GM23248 (cell line): ENCODE results near the gene ZBTB7C. TPM values are rescaled to one million over a fixed set of nuclear protein-coding genes. Genes with fewer than 3 reads are reported as not detected.

Experiments used
- DNase-seq: peaks from one replicate; pipeline ENCODE4 v3.0.0-alpha.2; 2015
- H2AFZ ChIP-seq: fragments of 200-600 bp; sonication (generic); 2 replicates; pipeline ENCODE4 v1.6.1; 2016; ENCODE audit warnings: antibody characterized with exemption
- H3F3A ChIP-seq: fragments of 200-600 bp; sonication (generic); 2 replicates; pipeline ENCODE4 v1.6.1; 2016; ENCODE audit warnings: mild to moderate bottlenecking, antibody characterized with exemption, mixed run types; ENCODE audit not compliant: insufficient read depth
- H3K27ac ChIP-seq: fragments of 200-600 bp; sonication (generic); 2 replicates; pipeline ENCODE4 v1.5.1; 2016; ENCODE audit warnings: mild to moderate bottlenecking
- H3K27me3 ChIP-seq: fragments of 200-600 bp; sonication (generic); replicated peaks from 2 replicates; pipeline ENCODE4 v1.6.1; 2016; ENCODE audit warnings: mild to moderate bottlenecking; ENCODE audit not compliant: insufficient read depth
- H3K36me3 ChIP-seq: fragments of 200-600 bp; sonication (generic); 2 replicates; pipeline ENCODE4 v1.6.1; 2016; ENCODE audit warnings: low read depth, mild to moderate bottlenecking
- H3K4me1 ChIP-seq: fragments of 200-600 bp; sonication (generic); 2 replicates; pipeline ENCODE4 v1.6.1; 2016; ENCODE audit warnings: mild to moderate bottlenecking; ENCODE audit not compliant: insufficient read depth
- H3K4me2 ChIP-seq: fragments of 200-600 bp; sonication (generic); one replicate; pipeline ENCODE4 v1.6.1; 2016; ENCODE audit warnings: mild to moderate bottlenecking; ENCODE audit not compliant: unreplicated experiment
- H3K4me3 ChIP-seq: fragments of 200-600 bp; sonication (generic); 2 replicates; pipeline ENCODE4 v1.5.1; 2016; ENCODE audit warnings: mild to moderate bottlenecking
- H3K79me2 ChIP-seq: fragments of 200-600 bp; sonication (generic); 2 replicates; pipeline ENCODE4 v1.6.1; 2016; ENCODE audit warnings: mild to moderate bottlenecking; ENCODE audit not compliant: insufficient read depth
- H3K9ac ChIP-seq: fragments of 200-600 bp; sonication (generic); 2 replicates; pipeline ENCODE4 v1.6.1; 2016; ENCODE audit warnings: mild to moderate bottlenecking
- H3K9me2 ChIP-seq: fragments of 200-600 bp; sonication (generic); 2 replicates; pipeline ENCODE4 v1.6.1; 2016; ENCODE audit warnings: mixed run types, mild to moderate bottlenecking, moderate library complexity; ENCODE audit not compliant: insufficient read depth
- H3K9me3 ChIP-seq: fragments of 200-600 bp; sonication (generic); one replicate; pipeline ENCODE4 v1.6.1; 2017; ENCODE audit warnings: low read depth
- H4K20me1 ChIP-seq: fragments of 200-600 bp; sonication (generic); 2 replicates; pipeline ENCODE4 v1.6.0; 2016; ENCODE audit not compliant: insufficient read depth
- EZH2 ChIP-seq: fragments of 200-600 bp; sonication (generic); IDR thresholded peaks from 2 replicates; pipeline ENCODE4 v1.6.1; 2018; ENCODE audit warnings: antibody characterized with exemption, mild to moderate bottlenecking; ENCODE audit not compliant: insufficient read depth, poor library complexity, severe bottlenecking
- EZH2phosphoT487 ChIP-seq: fragments of 200-600 bp; sonication (generic); IDR thresholded peaks from 2 replicates; pipeline ENCODE4 v1.6.1; 2018; ENCODE audit warnings: antibody characterized with exemption, moderate library complexity, mild to moderate bottlenecking, low read depth; ENCODE audit not compliant: insufficient read depth
- WGBS, 2 experiments: methylation state at CpG; one replicate each; pipeline ENCODE4 v1.1.6; 2015 to 2017; ENCODE audit warnings: low lambda C conversion rate in 2 of 2, low coverage in 1 of 2; ENCODE audit errors: missing lambda C conversion rate in 2 of 2; 5-methylcytosine and 5-hydroxymethylcytosine counted together
- in situ Hi-C: fragments of 300-500 bp; cut with MboI; formaldehyde crosslinking; loops from 2 replicates; pipeline ENCODE4 v1.15.0; 2020
- polyA plus RNA-seq: library from polyadenylated mRNA; unstranded; fragments of >200 nt; fragmentation: Nextera tagmentation; extraction: Ambion mirVana; gene quantifications from 2 replicates; pipeline ENCODE4 v1.2.1, GENCODE V29; 2016
- total RNA-seq: library from RNA; depleted of rRNA; stranded (reverse); fragments of >200 nt; shearing (Covaris generic); gene quantifications from 2 replicates; pipeline ENCODE4 v1.2.3, GENCODE V29; 2014

The ZBTB7C gene
- total and polyA plus RNA-seq, 2 experiments from 2014 or later = not detected

- TF ChIP-seq EZH2phosphoT487 = no peak
- H4K20me1 ChIP-seq = no peaks in the 10 kb centered on the region; the same call in 1 of the 2 replicates
- H3K4me3 ChIP-seq = no peak overlapping the region
- H3K79me2 ChIP-seq = no peaks in the 10 kb centered on the region
- H3K4me1 ChIP-seq = no peaks in the 10 kb centered on the region
- in situ Hi-C loops = no loop called here
- H3K36me3 ChIP-seq = no peaks in the 10 kb centered on the region
- no peak overlapping the region for H3K27ac ChIP-seq
- H3K27me3 ChIP-seq = peaks cover 23% of the 10 kb centered on the region
- WGBS, 2 experiments = 42 to 43% methylated on average over 6 to 7 of the region's 7 CpGs
- H3K9ac ChIP-seq = no peak overlapping the region
- H2AFZ ChIP-seq = no peak overlapping the region
- no peaks in the 10 kb centered on the region for H3K9me2 ChIP-seq
- no peaks in the 10 kb centered on the region for H3K9me3 ChIP-seq
- peak; percentile 73 for DNase-seq
- H3K4me2 ChIP-seq = no peak overlapping the region
- no peaks in the 10 kb centered on the region for H3F3A ChIP-seq
Observed at GRCh38 chr18:48230467-48231113, 178.6 kb downstream of the ZBTB7C start.

GRCh38 chr18:48229552-48229981, 179.6 kb downstream of the ZBTB7C start:
- no peaks in the 10 kb centered on the region for H3K9me2 ChIP-seq
- no peaks in the 10 kb centered on the region; the same call in 1 of the 2 replicates for H4K20me1 ChIP-seq
- WGBS, 2 experiments = 17 to 28% methylated on average over 8 of the region's 8 CpGs
- H3K4me3 ChIP-seq = no peak overlapping the region
- no peak overlapping the region for H3K9ac ChIP-seq
- no peaks in the 10 kb centered on the region for H3K79me2 ChIP-seq
- no peaks in the 10 kb centered on the region for H3F3A ChIP-seq
- in situ Hi-C loops = no loop called here
- no peaks in the 10 kb centered on the region for H3K4me1 ChIP-seq
- no peak overlapping the region for H3K27ac ChIP-seq
- H3K4me2 ChIP-seq = no peak overlapping the region
- no peak for DNase-seq
- TF ChIP-seq EZH2 = no peak
- TF ChIP-seq EZH2phosphoT487 = no peak
- no peaks in the 10 kb centered on the region for H3K36me3 ChIP-seq
- no peaks in the 10 kb centered on the region for H3K9me3 ChIP-seq
- peaks cover 19% of the 10 kb centered on the region; the same call in 1 of the 2 replicates for H3K27me3 ChIP-seq
- H2AFZ ChIP-seq = no peak overlapping the region

GRCh38 chr18:48228841-48229240, 180.3 kb downstream of the ZBTB7C start:
- H4K20me1 ChIP-seq = no peaks in the 10 kb centered on the region; the same call in 1 of the 2 replicates
- H3K4me3 ChIP-seq = no peak overlapping the region
- no peaks in the 10 kb centered on the region for H3K9me2 ChIP-seq
- DNase-seq = no peak
- WGBS, 2 experiments = 10 to 11% methylated on average over 10 of the region's 10 CpGs
- no peaks in the 10 kb centered on the region for H3K79me2 ChIP-seq
- no peaks in the 10 kb centered on the region for H3K9me3 ChIP-seq
- no peak overlapping the region for H3K27ac ChIP-seq
- H3K36me3 ChIP-seq = no peaks in the 10 kb centered on the region
- H3K4me2 ChIP-seq = no peak overlapping the region
- no peaks in the 10 kb centered on the region for H3F3A ChIP-seq
- in situ Hi-C loops = no loop called here
- no peaks in the 10 kb centered on the region for H3K4me1 ChIP-seq
- no peak overlapping the region for H3K9ac ChIP-seq
- H3K27me3 ChIP-seq = peaks cover 21% of the 10 kb centered on the region; the same call in 1 of the 2 replicates
- no peak overlapping the region for H2AFZ ChIP-seq
- no peak for TF ChIP-seq EZH2phosphoT487
- TF ChIP-seq EZH2 = no peak

GRCh38 chr18:48228301-48228715, 180.9 kb downstream of the ZBTB7C start:
- Histone ChIP-seq H4K20me1 (no peaks in the 10 kb centered on the region), H3K4me3 (no peak overlapping the region), H3K27me3 (peaks cover 22% of the 10 kb centered on the region; the same call in 1 of the 2 replicates), H3K36me3 (no peaks in the 10 kb centered on the region), H3F3A (no peaks in the 10 kb centered on the region), H3K4me2 (no peak overlapping the region), H3K9me2 (no peaks in the 10 kb centered on the region), H3K9ac (no peak overlapping the region), H3K79me2 (no peaks in the 10 kb centered on the region), H3K9me3 (no peaks in the 10 kb centered on the region), H2AFZ (no peak overlapping the region), H3K4me1 (no peaks in the 10 kb centered on the region), H3K27ac (no peak overlapping the region)
- in situ Hi-C loops = no loop called here
- no peak for TF ChIP-seq EZH2phosphoT487
- WGBS, 2 experiments = 14% methylated on average over 1 to 2 of the region's 2 CpGs
- peak; percentile 38 for DNase-seq

GRCh38 chr18:48227206-48227605, 182.0 kb downstream of the ZBTB7C start:
- in situ Hi-C loops = no loop called here
- DNase-seq = peak; percentile 9
- 62 to 68% methylated on average over 6 of the region's 6 CpGs for WGBS, 2 experiments

More at GRCh38 chr18:48227206-48227605, 182.0 kb downstream of the ZBTB7C start:
- Histone ChIP-seq H4K20me1 (no peaks in the 10 kb centered on the region), H3K27me3 (peaks cover 26% of the 10 kb centered on the region), H3K4me2 (no peak overlapping the region), H3F3A (no peaks in the 10 kb centered on the region), H3K4me1 (no peaks in the 10 kb centered on the region), H3K27ac (no peak overlapping the region), H3K9me2 (no peaks in the 10 kb centered on the region), H3K9me3 (no peaks in the 10 kb centered on the region), H3K4me3 (no peak overlapping the region), H2AFZ (no peak overlapping the region), H3K36me3 (no peaks in the 10 kb centered on the region), H3K9ac (no peak overlapping the region), H3K79me2 (no peaks in the 10 kb centered on the region)
- TF ChIP-seq EZH2 = no peak
- TF ChIP-seq EZH2phosphoT487 = no peak
